ACC112 (cell line): ENCODE data around the gene MMS22L.

ENCODE experiments used
- H2AFZ ChIP-seq: fragments of 200-600 bp; sonication (generic); one replicate; pipeline ENCODE4 v1.6.0; 2017; ENCODE audit warnings: antibody characterized with exemption, low read length; ENCODE audit not compliant: unreplicated experiment
- H3K27ac ChIP-seq: fragments of 200-600 bp; sonication (generic); 2 replicates; pipeline ENCODE4 v1.5.1; 2014; ENCODE audit warnings: low read depth, mild to moderate bottlenecking, antibody characterized with exemption, low read length, moderate library complexity
- H3K27me3 ChIP-seq: fragments of 200-600 bp; sonication (generic); 2 replicates; pipeline ENCODE4 v1.6.1; 2014; ENCODE audit warnings: mild to moderate bottlenecking, antibody characterized with exemption, low read length, moderate library complexity, mixed read lengths; ENCODE audit not compliant: insufficient read depth
- H3K36me3 ChIP-seq: fragments of 200-600 bp; sonication (generic); 2 replicates; pipeline ENCODE4 v1.6.1; 2016; ENCODE audit warnings: mild to moderate bottlenecking, antibody characterized with exemption, low read length, moderate library complexity, mixed read lengths; ENCODE audit not compliant: insufficient read depth
- H3K4me1 ChIP-seq: fragments of 200-600 bp; sonication (generic); one replicate; pipeline ENCODE4 v1.6.1; 2016; ENCODE audit warnings: low read length, mixed read lengths; ENCODE audit not compliant: insufficient read depth, unreplicated experiment, control insufficient read depth
- H3K4me3 ChIP-seq: fragments of 200-600 bp; sonication (generic); 2 replicates; pipeline ENCODE4 v1.5.1; 2014; ENCODE audit warnings: mild to moderate bottlenecking, low read depth, low read length
- H3K79me2 ChIP-seq: fragments of 200-600 bp; sonication (generic); one replicate; pipeline ENCODE4 v1.6.0; 2016; ENCODE audit warnings: low read length; ENCODE audit not compliant: control insufficient read depth, unreplicated experiment, insufficient read depth

MMS22L gene

DNA sequence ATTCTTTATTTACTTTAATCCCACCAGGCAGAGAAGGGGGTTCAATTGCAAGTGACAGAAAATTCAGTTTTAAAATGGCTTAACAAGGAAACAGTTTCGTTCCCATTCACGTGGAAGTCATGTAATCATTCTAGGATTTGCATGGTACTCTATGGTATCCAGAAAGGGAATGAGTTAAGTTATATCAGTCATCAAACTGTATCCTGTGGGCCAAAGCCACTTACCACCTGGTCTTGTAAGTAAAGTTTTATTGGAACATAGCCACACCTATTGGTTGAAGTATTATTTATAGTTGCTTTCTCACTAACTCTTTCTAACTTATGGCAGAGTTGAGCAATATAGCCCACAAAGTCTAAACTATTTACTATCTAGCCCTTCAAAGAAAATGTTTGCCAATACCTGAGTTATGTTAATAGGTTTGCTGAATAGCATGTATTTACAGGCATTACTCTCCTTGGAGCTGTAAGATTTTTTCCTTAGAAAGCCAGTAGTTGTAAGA, 10.2 kb upstream of the MMS22L start:
- Histone ChIP-seq H2AFZ (no peak overlapping the region), H3K79me2 (no peaks in the 10 kb centered on the region), H3K4me1 (no peaks in the 10 kb centered on the region), H3K27me3 (0 out of 2 replicates have a peak, but pooled peaks cover 7% of the 10 kb centered on the region), H3K36me3 (no peaks in the 10 kb centered on the region), H3K27ac (no peak overlapping the region), H3K4me3 (no peak overlapping the region)

DNA sequence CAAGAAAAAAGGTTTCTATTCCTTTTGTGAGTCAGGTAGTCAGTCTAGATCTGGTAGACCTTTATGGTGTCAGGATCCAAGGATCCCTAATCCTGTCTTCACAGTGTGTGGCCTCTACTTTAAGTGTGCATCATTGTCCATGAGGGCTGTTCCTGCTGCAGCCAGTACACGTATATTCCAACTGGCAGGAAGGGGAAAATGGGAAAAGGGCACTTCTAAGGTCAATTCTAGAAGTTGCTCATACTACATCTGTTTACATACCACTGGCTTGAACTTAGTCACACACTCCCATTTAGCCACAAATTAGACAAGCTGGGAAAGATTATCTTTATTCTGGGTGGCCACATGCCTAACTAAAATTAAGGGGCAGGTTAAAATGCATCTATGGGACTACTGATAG, 9.7 kb upstream of the MMS22L start:
- Histone ChIP-seq H3K4me3 (no peak overlapping the region), H3K79me2 (no peaks in the 10 kb centered on the region), H3K27ac (no peak overlapping the region)

DNA sequence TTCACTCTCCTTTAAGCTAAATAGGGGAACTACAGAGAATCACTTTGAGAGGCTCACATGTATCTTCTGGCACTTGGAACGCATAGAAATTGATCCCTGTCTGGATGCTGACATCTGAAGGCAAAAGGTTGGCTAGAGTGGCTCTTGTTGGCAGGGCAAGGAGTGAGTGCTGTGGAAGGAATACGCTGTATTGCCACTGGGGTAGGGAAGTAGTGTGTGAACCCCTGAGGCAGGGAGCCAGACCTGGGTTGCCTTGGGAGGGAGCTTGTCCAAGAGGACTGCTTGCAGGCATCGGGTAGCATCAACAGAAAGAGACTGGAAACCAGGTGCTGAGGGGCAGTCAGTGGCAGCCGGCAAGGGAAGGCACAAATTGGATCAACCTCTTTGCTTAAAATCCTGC, 8.9 kb upstream of the MMS22L start:
- Histone ChIP-seq H3K36me3 (no peaks in the 10 kb centered on the region), H3K4me1 (no peaks in the 10 kb centered on the region), H3K27me3 (0 out of 2 replicates have a peak, but pooled peaks cover 7% of the 10 kb centered on the region), H3K79me2 (no peaks in the 10 kb centered on the region), H3K4me3 (no peak overlapping the region), H2AFZ (no peak overlapping the region), H3K27ac (no peak overlapping the region)

More for the DNA sequence above, 9.7 kb upstream of the MMS22L start:
- Histone ChIP-seq H3K27me3 (0 out of 2 replicates have a peak, but pooled peaks cover 7% of the 10 kb centered on the region), H3K36me3 (no peaks in the 10 kb centered on the region), H2AFZ (no peak overlapping the region), H3K4me1 (no peaks in the 10 kb centered on the region)

DNA sequence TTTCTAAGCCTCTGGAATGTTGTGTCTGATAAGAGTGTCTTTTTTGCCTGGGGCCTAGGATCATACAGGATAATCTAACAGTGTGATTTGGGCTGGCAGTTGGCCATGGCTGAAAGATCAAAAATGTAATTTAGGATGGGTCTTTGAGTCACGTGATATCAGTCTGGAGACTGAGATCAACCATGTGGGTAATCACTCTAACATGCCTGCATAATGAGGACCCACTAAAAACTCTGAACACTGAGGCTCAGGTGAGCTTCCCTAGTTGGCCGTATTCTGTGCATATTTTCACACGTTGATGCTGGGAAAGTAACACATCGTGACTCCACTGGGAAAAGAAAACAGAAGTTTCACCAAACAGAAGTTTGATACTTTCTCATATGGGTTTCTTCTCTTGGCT, 6.3 kb upstream of the MMS22L start:
- Histone ChIP-seq H3K27ac (no peak overlapping the region), H3K4me1 (no peaks in the 10 kb centered on the region), H3K4me3 (no peak overlapping the region), H3K27me3 (no peaks in the 10 kb centered on the region), H3K36me3 (no peaks in the 10 kb centered on the region), H2AFZ (no peak overlapping the region), H3K79me2 (no peaks in the 10 kb centered on the region)

DNA sequence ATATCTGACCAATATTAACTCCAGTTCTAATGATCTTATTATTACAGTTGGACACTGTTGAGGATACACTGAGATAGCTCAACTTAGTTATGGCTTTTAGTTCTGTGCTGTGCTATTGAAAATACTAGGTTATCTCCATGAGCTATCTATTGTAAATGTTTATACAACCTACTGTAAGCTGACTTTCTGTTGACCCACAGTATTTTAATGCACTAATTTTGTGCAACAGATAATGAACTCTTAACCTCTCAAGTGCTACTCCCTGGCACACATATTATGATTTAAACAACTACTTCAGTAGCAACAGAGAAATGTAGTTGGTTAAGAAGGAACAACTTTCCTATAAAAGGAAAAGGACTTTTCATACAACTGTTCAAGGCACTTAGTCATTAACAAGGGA, 5.2 kb upstream of the MMS22L start:
- Histone ChIP-seq H3K4me3 (no peak overlapping the region), H3K36me3 (no peaks in the 10 kb centered on the region), H3K4me1 (peaks cover 3% of the 10 kb centered on the region), H3K27me3 (no peaks in the 10 kb centered on the region), H3K27ac (no peak overlapping the region), H2AFZ (no peak overlapping the region), H3K79me2 (no peaks in the 10 kb centered on the region)

DNA sequence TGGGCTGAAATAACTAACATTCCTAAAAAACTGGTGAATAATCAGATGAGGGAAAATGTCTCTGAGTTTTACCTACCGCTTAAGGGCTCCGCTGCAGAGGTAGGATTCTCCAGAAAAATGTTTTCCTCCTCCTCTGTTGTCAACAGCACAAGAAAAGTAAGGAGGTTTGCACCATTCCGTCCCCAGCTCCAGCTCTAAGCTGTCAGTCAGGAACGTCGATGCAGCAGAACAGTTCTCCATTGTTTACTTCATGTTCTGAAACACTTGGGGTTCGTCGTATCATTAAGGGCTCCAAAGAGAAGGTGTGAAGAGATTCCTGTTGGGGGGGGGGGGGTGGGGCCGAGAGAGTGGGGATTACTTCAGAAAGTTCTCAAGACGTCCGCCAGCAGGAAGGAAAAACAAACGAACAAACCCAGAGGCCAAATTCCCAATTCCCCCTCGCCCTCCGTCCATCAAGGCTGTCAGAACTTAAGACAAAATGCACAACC, 734 bp downstream of the MMS22L start:
- Histone ChIP-seq H3K4me3 (peak overlapping the region; percentile 99), H3K4me1 (peaks cover 13% of the 10 kb centered on the region), H3K27ac (peak overlapping the region; percentile 51; the same call in 1 of the 2 replicates), H3K27me3 (no peaks in the 10 kb centered on the region), H2AFZ (peak overlapping the region; percentile 100), H3K79me2 (peaks cover 23% of the 10 kb centered on the region), H3K36me3 (no peaks in the 10 kb centered on the region; the same call in 1 of the 2 replicates)

DNA sequence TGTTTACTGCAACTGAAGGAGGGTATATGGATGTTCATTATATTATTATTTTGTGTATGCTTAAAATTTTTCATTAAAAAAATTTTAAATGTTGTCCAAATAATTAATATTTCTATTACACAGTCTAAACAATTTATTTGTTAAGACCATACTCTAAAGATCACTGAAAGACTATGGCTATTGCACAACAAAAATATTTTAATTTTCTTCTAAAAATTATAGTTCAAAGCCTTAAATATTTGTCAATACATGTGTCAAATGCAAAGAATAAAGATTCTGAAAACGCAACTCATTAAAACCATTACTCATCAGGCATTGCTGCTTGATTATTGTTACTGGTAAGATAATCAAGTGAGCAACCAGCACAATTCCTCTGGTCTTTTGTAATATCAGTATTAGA, 2.2 kb downstream of the MMS22L start:
- peak overlapping the region; percentile 99 for H3K4me3 ChIP-seq

DNA sequence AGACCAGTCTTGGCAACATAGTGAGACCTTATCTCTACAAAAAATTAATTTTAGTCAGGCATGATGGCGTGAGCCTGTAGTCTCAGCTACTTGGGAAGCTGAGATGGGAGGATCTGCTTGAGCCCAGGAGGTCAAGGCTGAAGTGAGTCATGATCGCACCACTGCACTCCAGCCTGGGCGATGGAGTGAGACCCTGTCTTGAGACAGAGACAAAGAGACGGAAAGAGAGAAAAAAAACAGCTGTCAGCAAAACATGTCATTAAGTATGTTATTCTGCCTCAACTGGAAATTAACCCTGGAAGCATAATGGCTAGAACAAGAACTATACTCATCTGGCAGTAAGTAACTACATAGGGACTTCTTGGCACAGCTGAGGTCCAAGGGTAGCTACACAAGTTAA, 7.2 kb downstream of the MMS22L start:
- Histone ChIP-seq H3K4me3 (no peak overlapping the region), H3K4me1 (peaks cover under 1% of the 10 kb centered on the region), H2AFZ (no peak overlapping the region), H3K27ac (no peak overlapping the region), H3K36me3 (peaks cover 7% of the 10 kb centered on the region; the same call in 1 of the 2 replicates), H3K27me3 (no peaks in the 10 kb centered on the region), H3K79me2 (peaks cover 3% of the 10 kb centered on the region)

More for the DNA sequence above, 2.2 kb downstream of the MMS22L start:
- Histone ChIP-seq H3K27ac (no peak overlapping the region), H3K79me2 (peaks cover 23% of the 10 kb centered on the region), H3K4me1 (peaks cover 13% of the 10 kb centered on the region), H2AFZ (no peak overlapping the region), H3K27me3 (no peaks in the 10 kb centered on the region), H3K36me3 (no peaks in the 10 kb centered on the region; the same call in 1 of the 2 replicates)

DNA sequence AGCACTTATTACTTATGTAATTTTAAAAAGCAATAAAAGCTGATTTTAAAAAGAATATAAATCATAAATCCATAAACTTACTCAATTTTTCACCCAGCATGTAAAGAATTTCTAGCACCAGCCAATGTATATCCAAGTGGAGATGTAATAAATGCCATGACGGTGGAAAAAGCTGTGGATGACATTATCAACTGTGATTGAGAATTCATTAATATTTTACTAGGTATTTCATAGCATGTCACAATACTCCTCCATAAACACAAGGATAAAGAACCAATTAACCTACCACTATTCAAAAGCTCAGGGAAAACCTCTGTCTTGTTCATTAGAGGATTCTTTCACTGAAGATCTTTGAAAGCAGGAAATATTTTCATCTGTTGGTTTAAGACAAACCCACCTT, 13.2 kb downstream of the MMS22L start:
- Histone ChIP-seq H2AFZ (no peak overlapping the region), H3K4me3 (no peak overlapping the region), H3K4me1 (no peaks in the 10 kb centered on the region), H3K79me2 (peaks cover 4% of the 10 kb centered on the region), H3K27ac (no peak overlapping the region), H3K27me3 (no peaks in the 10 kb centered on the region), H3K36me3 (peaks cover 36% of the 10 kb centered on the region)

DNA sequence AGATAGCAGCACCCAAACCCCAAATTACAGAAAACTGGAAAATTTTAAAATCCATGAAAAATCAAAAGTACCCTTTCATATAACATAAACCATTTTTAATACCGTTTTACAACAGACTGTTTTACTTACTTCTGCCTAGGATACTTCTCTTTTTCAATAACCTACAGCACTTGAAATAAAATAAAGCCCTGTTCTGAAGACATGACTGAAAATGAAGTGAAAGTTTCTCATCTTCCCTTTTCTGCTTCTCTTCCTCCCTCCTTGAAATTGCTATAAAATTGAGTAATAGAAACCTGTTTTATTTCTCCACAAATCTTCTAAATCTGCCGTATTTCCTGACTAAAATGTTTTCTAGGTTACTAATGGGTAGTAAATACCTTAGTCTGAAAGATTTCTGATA, 20.3 kb downstream of the MMS22L start:
- no peak overlapping the region for H3K27ac ChIP-seq
- no peaks in the 10 kb centered on the region for H3K4me1 ChIP-seq
- H2AFZ ChIP-seq: no peak overlapping the region
- H3K79me2 ChIP-seq: peaks cover 4% of the 10 kb centered on the region
- no peak overlapping the region for H3K4me3 ChIP-seq
- H3K36me3 ChIP-seq: peaks cover 52% of the 10 kb centered on the region
- H3K27me3 ChIP-seq: no peaks in the 10 kb centered on the region

DNA sequence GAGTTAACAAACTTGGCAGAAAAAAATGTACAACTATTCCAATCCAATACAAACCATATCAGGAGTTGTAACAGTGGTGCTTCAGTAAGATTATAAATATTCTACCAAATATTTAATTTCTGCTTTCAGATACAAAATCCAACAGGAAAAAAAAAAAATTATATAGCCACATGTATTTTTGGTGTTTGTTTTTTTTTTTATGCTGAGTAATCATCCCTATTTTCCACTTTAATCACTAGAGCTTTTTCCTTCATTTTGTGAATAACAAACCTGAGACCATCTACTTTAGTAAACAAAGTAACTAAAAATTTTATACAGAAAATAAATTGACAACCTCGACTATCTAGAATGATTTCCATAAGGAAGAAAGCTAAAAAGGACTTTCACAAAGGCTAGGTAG, 36.2 kb downstream of the MMS22L start:
- Histone ChIP-seq H3K4me1 (no peaks in the 10 kb centered on the region), H3K79me2 (no peaks in the 10 kb centered on the region), H2AFZ (no peak overlapping the region), H3K27me3 (no peaks in the 10 kb centered on the region), H3K27ac (no peak overlapping the region), H3K4me3 (no peak overlapping the region), H3K36me3 (peaks cover 30% of the 10 kb centered on the region)
